Stimulated activated CD4-positive, alpha-beta T cell treated with anti-CD3 and anti-CD28 coated beads, Interleukin-1b, Interleukin-23, amount 100 ng/mL, for 4 hours (primary cell): ENCODE measurements around the gene SEC22A.
A peak's percentile ranks its signal among the peaks of the same experiment; 100 is the strongest.
"Not testable (repeated sequence)": the region's sequence is repeated elsewhere in the genome, so short reads cannot be mapped to it uniquely, and the experiment has no call there.

Source experiments
- DNase-seq, 2 donors: peaks; one replicate each; pipeline ENCODE4 v3.0.0-alpha.2; 2020; ENCODE audit warnings: low read depth in 2 of 2

SEC22A gene

GRCh38 chr3:123180791-123181190 is 21.0 kb upstream of the SEC22A start:
- no peak for DNase-seq

DNA sequence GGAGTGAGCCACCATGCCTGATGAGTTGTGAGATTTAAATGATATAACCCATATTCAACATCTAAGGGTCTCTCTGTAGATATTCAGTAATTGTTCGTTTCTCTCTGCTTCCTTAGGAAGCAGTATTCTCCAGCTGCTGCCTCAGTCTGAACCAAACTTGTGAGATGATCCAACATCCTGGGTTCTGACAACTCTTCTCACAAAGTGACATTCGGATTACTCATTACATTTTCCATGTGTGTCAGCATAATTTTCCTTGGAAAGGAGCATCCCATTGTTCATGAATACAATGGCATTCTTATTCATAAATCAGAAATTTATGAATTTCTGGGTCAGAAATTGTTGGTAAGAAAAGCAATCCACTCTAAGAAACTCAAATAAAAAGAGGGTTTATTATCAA is 15.0 kb upstream of the SEC22A start:
- no peak for DNase-seq

DNA sequence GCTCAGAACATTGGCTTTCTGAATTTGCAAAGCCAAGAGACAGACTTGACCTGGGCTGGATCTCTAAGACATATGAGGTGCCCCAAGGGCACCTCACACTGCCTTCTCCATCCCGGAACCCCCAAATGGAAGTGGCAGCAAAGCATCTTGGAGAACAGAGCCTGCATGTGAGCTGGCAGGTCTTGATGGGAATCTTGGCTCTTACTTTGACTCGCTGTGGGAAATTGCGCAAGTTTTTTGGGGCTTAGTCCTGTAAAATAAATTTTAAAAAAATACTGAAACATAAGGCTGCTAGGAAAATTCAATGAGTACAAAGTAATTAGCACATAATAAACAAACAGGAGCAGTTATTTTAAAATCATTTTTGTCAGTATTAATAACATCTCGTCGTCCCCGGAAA is 13.7 kb upstream of the SEC22A start:
- DNase-seq = no peak

DNA sequence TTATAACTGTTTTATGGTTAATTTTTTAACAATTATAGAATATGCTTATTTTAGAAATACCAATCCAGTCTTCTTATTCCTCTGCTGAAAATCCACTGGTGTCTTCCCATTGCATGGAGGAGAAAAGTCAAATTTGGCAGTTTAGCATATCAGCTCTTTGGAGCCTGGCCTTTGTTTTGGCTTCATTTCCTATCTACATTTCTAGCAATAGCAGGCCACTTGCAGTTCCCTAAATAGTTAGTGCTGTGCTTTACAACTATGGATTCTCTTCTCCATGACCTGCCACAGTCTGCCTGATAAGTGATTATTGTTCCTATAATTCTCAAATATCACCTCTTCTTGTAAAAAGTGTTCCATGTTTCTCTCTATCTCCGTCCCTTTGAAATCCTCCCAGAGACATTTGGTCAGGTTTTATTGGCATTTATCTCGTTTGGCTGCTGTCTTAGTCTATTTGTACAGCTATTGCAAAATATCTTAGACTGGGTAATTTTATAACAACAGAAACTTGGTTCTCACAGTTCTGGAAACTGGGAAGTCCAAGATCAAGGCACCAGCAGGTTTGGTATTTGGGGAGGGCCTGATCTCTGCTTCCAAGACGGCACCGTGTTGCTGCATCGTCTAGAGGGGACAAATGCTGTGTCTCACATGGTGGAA is 8.2 kb upstream of the SEC22A start:
- DNase-seq = no peak

- DNase-seq = no peak
Observed at GRCh38 chr3:123194552-123194951, 7.2 kb upstream of the SEC22A start.

DNA sequence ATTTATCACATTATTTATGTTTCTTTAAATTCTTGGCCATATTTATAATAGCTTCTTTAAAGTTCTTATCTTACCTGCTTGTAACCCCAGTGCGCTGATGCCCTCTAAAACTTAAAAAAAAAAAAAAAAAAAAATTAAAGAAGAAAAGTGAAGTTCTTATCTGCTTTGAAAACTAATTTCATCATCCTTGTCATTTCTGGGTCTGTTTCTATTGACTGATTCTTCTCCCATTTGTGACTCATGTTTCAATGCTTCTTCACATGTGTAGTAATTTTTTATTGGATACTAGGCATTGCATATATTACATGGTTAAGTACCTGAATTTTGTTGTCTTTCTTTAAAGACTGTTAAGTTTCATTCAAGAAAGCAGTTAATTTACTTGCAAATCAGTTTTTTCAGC is 3.4 kb upstream of the SEC22A start:
- DNase-seq = no peak

DNA sequence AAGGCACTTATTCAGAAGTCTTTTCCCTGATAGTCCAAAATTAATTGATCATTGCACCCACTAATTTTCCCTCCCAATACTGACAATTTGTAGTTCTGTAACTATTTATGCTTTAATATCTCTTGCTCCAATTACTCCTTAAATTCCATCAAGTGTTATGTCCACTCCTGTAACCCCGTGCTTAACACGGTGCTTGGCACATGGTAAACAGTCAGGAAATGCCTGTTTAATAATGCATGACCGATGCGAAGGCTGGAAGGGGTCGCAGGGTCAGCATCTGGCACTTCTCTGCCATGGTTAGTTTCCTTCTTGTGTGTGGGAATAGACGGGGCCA is 553 bp upstream of the SEC22A start:
- no peak for DNase-seq

GRCh38 chr3:123202451-123202850 is 708 bp downstream of the SEC22A start:
- DNase-seq = no peak

GRCh38 chr3:123218990-123219389 is 17.2 kb downstream of the SEC22A start:
- no peak for DNase-seq

GRCh38 chr3:123221369-123221768 is 19.6 kb downstream of the SEC22A start:
- not testable (repeated sequence) for DNase-seq

GRCh38 chr3:123225016-123225415 is 23.3 kb downstream of the SEC22A start:
- no peak for DNase-seq

GRCh38 chr3:123226549-123226948 is 24.8 kb downstream of the SEC22A start:
- no peak for DNase-seq

GRCh38 chr3:123229145-123229544 is 27.4 kb downstream of the SEC22A start:
- no peak for DNase-seq

DNA sequence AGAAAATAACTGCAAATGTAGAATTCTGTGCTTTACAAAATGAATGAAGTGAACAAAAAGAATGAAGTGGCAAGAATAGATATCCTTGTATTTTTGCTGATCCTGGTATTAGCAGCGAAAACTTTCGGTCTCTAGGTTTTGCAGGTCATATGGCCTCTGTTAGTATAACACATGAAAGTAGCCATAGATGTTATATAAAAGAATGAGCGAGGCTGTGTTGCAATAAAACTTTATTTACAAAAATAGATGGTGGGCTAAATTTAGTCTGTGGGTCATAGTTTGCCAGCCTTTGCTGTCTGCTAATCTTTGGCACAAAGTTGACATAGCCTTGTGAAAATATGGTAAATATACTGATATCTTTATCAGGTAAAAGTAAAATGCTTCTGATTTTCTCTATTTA is 35.2 kb downstream of the SEC22A start:
- no peak for DNase-seq

- DNase-seq = not testable (repeated sequence)
Observed at GRCh38 chr3:123239186-123239585, 37.4 kb downstream of the SEC22A start.

- no peak for DNase-seq
Observed at GRCh38 chr3:123239756-123240155, 38.0 kb downstream of the SEC22A start.

- peak; percentile 6 to 8 for DNase-seq
Observed at GRCh38 chr3:123244128-123244527, 42.4 kb downstream of the SEC22A start.

- DNase-seq = no peak
Observed at GRCh38 chr3:123246866-123247265, 45.1 kb downstream of the SEC22A start.

GRCh38 chr3:123256256-123256655 is 54.5 kb downstream of the SEC22A start:
- DNase-seq = no peak

GRCh38 chr3:123258359-123258758 is 56.6 kb downstream of the SEC22A start:
- no peak for DNase-seq

DNA sequence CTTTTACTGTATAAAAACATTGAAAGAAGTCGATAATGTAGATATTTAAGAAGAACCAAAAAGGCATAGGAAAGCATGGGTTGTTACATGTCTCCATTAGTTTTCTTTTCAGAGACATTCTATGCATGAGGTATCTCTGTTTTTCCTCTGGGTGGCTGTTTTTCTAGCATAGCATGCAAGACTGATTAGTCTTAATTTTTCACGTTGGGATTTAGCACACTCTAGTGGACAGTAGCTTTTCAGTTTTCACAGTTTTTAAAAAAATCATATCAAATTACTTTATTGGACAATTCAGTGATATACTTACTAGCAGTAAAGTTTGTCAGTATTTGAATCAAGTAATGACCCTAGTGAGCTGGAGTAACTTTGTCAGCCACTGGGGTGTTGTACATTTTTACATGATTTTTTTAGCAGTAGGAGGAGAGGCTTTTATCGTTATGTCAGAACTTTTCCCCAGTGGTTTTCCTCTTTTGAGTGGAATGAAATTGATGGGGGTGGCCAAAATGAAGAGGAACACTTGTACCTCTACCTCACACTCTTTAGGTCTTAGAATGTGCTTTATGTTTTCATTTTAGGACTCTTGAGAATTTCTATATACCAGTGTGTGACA is 57.2 kb downstream of the SEC22A start:
- no peak for DNase-seq

DNA sequence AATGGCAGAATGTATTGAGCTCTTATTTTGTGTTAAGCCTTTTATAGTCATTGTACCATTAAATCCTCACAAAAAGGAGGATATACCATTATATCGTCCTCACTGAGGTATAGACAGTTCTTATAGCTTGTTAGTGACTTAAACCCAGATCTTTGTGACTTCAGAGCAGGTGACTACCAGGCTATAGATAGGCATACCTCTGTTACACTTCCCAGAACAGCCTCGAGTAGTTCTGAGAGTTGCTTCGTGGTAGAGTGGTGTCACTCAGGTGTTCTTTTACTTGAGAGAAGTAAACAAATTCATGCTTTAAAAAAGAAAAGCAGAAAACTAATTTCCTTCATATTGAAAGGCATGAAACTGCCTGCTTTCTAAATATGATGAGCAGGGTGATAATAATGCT is 59.9 kb downstream of the SEC22A start:
- no peak for DNase-seq

- no peak for DNase-seq
Observed at GRCh38 chr3:123262226-123262625, 60.5 kb downstream of the SEC22A start.

DNA sequence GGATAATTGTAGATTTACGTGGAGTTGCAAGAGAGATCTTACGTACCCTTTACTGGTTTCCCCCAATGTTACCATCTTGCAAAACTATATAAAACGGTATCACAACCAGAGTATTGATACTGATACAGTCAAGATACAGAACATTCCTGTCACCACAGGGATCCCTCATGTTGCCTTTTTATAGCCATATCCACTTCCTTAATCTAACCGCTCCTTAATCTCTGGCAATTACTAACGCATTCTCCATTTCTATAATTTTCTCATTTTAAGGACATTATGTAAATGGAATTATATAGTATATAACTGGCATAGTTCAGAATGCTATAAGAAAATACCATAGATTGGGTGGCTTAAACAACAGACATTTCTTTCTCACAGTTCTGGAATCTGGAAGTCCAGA is 61.1 kb downstream of the SEC22A start:
- no peak for DNase-seq
